ENCODE results near the gene MTO1. TPM values are rescaled to one million over a fixed set of nuclear protein-coding genes. Genes with fewer than 3 reads are reported as not detected.

Gene MTO1
- total RNA-seq, 1 experiment from 2014 or later, result 32.4 TPM

DNA sequence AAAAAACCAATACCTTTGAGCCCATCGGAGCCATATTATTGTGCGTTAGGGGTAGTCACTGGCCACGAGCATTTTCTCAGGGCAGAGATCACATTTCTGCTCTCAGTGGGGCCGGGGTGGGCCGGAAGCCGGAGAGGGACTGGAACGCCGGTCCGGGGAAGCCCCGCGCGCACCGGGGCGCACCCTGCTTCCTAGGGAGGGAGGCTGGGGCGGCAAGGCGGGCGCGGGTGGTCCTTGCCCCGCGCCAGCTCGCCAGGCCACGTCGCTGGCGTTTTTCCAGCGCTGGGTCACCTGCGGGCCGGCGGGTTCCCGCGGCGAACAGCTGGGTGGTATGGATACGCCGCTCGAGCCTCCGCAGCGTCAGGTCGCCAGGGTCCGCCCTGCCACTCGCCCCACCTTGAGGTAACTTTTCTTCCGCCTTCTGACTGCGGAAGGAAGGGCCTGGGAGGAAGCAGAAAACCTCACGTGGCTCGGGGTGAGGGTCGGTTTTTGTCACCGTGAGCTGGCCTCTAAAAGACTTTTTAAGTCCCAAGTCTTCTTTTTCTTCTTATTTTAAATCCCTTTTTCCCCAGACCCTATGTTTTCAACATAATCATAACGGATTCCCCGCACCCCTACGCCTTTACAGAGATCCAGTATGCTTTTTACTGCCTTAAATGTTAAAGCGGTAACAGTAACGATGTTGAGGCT, 62.0 kb downstream of the MTO1 start:
- Mint-ChIP-seq H3K36me3 (peaks cover 24% of the 10 kb centered on the region), H3K27ac (peak overlapping the region; percentile 78), H3K27me3 (ENCODE audit: low read depth) (peaks cover 12% of the 10 kb centered on the region), H3K9me3 (no peaks in the 10 kb centered on the region), H3K4me3 (peak overlapping the region; percentile 62), H3K4me1 (peaks cover 30% of the 10 kb centered on the region)
- TF ChIP-seq GABPB1 (CRISPR knock-in tag; IDR thresholded peaks at IDR 0.05) (peak; percentile 47; the same call in 1 of the 2 replicates), ETV6 (CRISPR knock-in tag; IDR thresholded peaks at IDR 0.05) (peak; percentile 19; the same call in 1 of the 2 replicates)
- TF ChIP-seq, protein P1, sequence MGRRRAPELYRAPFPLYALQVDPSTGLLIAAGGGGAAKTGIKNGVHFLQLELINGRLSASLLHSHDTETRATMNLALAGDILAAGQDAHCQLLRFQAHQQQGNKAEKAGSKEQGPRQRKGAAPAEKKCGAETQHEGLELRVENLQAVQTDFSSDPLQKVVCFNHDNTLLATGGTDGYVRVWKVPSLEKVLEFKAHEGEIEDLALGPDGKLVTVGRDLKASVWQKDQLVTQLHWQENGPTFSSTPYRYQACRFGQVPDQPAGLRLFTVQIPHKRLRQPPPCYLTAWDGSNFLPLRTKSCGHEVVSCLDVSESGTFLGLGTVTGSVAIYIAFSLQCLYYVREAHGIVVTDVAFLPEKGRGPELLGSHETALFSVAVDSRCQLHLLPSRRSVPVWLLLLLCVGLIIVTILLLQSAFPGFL (CRISPR knock-in tag; IDR thresholded peaks at IDR 0.05; ENCODE audit: borderline replicate concordance), result no peak
- ATAC-seq (peak; percentile 5), DNase-seq (ENCODE audit: low spot score) (peak; percentile 53)
- ChIA-PET CTCF (interaction anchor here (0.6 to 1.8 kb wide), 5 partner anchors 13 to 129 kb away, joined by 3 to 8 read pairs (median 4); no protein-coding TSS in a partner anchor), POLR2A (interaction anchor here (0.9 to 1.3 kb wide), 4 partner anchors 9 to 62 kb away, joined by 3 to 4 read pairs (median 3); no protein-coding TSS in a partner anchor)

DNA sequence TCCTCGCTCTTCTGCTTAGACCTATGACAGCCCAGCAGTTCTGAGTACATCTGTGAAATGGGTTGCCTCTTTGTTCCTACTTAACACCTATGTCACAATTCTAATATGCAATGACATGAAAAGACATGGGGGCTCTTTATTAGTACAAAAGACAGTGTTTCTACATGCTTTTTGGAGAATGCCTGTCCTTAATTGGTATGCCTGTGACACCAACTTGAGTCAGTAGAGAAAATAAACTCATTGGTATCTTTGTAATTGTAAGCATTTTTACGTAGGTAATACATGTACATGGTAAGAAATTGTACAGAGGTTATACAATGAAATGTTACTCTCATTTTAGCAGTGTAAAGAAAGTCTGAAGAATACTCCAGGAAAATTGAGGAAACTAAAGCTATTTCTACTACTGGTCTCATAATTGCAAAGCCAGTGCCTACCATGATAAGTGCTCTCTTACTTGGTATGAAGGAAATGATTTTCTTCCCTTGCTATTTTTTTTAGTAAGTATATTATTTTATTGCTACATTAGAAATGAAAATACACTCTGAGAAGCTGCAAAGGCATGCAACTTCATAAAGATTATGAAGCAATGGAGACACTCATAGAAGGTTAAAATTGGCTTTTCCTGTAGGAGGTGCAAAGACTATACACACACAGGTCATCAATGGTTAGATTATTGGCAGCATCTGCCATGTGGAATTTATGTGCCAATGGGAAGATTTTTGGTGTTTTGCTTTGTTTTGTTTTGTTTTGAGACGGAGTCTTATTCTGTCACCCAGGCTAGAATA, 64.2 kb downstream of the MTO1 start:
- Mint-ChIP-seq H3K4me3 (no peak overlapping the region), H3K27ac (no peak overlapping the region), H3K36me3 (peaks cover 3% of the 10 kb centered on the region), H3K9me3 (no peaks in the 10 kb centered on the region), H3K27me3 (ENCODE audit: low read depth) (peaks cover 3% of the 10 kb centered on the region; the same call in 1 of the 2 replicates), H3K4me1 (peaks cover 17% of the 10 kb centered on the region)
- ChIA-PET POLR2A (no interaction called here), CTCF (no interaction called here)
- DNase-seq (ENCODE audit: low spot score) (no peak), ATAC-seq (no peak)
- TF ChIP-seq IRF2 (CRISPR knock-in tag; IDR thresholded peaks at IDR 0.05; ENCODE audit: borderline replicate concordance, low read depth) (no peak), RORB (CRISPR knock-in tag; IDR thresholded peaks at IDR 0.05) (no peak), KAT7 (CRISPR knock-in tag; IDR thresholded peaks at IDR 0.05; ENCODE audit: borderline replicate concordance) (no peak), TEAD1 (CRISPR knock-in tag; IDR thresholded peaks at IDR 0.05) (no peak), SOX15 (CRISPR knock-in tag; IDR thresholded peaks at IDR 0.05) (no peak), GRHL2 (CRISPR knock-in tag; IDR thresholded peaks at IDR 0.05; ENCODE audit: insufficient replicate concordance, severe bottlenecking) (no peak), ESRRA (CRISPR knock-in tag; IDR thresholded peaks at IDR 0.05; ENCODE audit: borderline replicate concordance) (no peak), ZNF396 (CRISPR knock-in tag; IDR thresholded peaks at IDR 0.05; ENCODE audit: borderline replicate concordance) (no peak)
- TF ChIP-seq, protein P2, sequence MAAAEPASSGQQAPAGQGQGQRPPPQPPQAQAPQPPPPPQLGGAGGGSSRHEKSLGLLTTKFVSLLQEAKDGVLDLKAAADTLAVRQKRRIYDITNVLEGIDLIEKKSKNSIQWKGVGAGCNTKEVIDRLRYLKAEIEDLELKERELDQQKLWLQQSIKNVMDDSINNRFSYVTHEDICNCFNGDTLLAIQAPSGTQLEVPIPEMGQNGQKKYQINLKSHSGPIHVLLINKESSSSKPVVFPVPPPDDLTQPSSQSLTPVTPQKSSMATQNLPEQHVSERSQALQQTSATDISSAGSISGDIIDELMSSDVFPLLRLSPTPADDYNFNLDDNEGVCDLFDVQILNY (CRISPR knock-in tag; IDR thresholded peaks at IDR 0.05), result no peak
- TF ChIP-seq, protein P3, sequence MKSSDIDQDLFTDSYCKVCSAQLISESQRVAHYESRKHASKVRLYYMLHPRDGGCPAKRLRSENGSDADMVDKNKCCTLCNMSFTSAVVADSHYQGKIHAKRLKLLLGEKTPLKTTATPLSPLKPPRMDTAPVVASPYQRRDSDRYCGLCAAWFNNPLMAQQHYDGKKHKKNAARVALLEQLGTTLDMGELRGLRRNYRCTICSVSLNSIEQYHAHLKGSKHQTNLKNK (CRISPR knock-in tag; IDR thresholded peaks at IDR 0.05), result no peak
- TF ChIP-seq, protein P1 (CRISPR knock-in tag; IDR thresholded peaks at IDR 0.05; ENCODE audit: borderline replicate concordance), result no peak
- TF ChIP-seq, protein P4, sequence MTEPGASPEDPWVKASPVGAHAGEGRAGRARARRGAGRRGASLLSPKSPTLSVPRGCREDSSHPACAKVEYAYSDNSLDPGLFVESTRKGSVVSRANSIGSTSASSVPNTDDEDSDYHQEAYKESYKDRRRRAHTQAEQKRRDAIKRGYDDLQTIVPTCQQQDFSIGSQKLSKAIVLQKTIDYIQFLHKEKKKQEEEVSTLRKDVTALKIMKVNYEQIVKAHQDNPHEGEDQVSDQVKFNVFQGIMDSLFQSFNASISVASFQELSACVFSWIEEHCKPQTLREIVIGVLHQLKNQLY (CRISPR knock-in tag; IDR thresholded peaks at IDR 0.05), result no peak
- TF ChIP-seq, protein P5, sequence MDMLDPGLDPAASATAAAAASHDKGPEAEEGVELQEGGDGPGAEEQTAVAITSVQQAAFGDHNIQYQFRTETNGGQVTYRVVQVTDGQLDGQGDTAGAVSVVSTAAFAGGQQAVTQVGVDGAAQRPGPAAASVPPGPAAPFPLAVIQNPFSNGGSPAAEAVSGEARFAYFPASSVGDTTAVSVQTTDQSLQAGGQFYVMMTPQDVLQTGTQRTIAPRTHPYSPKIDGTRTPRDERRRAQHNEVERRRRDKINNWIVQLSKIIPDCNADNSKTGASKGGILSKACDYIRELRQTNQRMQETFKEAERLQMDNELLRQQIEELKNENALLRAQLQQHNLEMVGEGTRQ (CRISPR knock-in tag; IDR thresholded peaks at IDR 0.05), result no peak
- TF ChIP-seq, protein P6, sequence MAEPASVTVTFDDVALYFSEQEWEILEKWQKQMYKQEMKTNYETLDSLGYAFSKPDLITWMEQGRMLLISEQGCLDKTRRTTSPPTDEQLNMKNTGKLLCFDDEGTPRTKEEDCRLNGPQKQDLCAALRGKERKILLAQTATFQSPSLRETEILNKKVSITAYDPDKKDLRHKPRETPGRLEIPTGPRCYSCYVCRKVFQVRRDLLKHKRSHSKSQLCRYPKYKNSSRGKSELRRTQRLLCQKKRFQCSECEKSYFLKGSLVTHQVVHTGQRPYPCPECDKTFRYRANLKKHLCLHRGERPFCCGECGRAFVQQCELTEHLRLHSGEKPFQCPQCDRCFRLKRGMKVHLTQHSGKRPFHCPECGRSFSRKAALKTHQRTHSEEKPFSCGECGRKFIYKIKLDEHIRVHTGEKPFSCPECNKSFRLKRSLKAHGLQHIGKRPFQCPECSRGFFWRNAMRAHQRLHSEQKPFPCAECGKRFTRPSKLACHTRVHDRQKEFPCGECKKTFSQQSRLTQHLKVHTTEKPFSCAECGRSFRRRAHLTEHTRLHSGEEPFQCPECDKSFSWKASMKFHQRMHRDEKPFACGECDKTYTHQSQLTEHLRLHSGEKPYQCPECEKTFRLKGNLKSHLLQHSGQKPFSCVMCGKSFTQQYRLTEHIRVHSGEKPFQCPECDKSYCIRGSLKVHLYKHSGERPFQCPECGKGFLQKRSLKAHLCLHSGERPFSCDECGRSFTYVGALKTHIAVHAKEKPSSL (CRISPR knock-in tag; conservative IDR thresholded peaks at IDR 0.05), result no peak
- TF ChIP-seq, protein P7, sequence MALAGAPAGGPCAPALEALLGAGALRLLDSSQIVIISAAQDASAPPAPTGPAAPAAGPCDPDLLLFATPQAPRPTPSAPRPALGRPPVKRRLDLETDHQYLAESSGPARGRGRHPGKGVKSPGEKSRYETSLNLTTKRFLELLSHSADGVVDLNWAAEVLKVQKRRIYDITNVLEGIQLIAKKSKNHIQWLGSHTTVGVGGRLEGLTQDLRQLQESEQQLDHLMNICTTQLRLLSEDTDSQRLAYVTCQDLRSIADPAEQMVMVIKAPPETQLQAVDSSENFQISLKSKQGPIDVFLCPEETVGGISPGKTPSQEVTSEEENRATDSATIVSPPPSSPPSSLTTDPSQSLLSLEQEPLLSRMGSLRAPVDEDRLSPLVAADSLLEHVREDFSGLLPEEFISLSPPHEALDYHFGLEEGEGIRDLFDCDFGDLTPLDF (CRISPR knock-in tag; IDR thresholded peaks at IDR 0.05), result no peak
- TF ChIP-seq, protein P8, sequence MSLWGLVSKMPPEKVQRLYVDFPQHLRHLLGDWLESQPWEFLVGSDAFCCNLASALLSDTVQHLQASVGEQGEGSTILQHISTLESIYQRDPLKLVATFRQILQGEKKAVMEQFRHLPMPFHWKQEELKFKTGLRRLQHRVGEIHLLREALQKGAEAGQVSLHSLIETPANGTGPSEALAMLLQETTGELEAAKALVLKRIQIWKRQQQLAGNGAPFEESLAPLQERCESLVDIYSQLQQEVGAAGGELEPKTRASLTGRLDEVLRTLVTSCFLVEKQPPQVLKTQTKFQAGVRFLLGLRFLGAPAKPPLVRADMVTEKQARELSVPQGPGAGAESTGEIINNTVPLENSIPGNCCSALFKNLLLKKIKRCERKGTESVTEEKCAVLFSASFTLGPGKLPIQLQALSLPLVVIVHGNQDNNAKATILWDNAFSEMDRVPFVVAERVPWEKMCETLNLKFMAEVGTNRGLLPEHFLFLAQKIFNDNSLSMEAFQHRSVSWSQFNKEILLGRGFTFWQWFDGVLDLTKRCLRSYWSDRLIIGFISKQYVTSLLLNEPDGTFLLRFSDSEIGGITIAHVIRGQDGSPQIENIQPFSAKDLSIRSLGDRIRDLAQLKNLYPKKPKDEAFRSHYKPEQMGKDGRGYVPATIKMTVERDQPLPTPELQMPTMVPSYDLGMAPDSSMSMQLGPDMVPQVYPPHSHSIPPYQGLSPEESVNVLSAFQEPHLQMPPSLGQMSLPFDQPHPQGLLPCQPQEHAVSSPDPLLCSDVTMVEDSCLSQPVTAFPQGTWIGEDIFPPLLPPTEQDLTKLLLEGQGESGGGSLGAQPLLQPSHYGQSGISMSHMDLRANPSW (CRISPR knock-in tag; conservative IDR thresholded peaks at IDR 0.05; ENCODE audit: low read depth), result no peak

All from WTC11 (cell line).